HT1080 (cell line): Measurements from ENCODE around the gene SIN3A. TPM values are rescaled to one million over a fixed set of nuclear protein-coding genes. Genes with fewer than 3 reads are reported as not detected.
"Not testable (repeated sequence)": the region's sequence is repeated elsewhere in the genome, so short reads cannot be mapped to it uniquely, and the experiment has no call there.

Experiments used
- DNase-seq: peaks from one replicate; pipeline ENCODE4 v3.0.0-alpha.2; 2015; ENCODE audit warnings: low read depth
- total RNA-seq: library from RNA; depleted of rRNA; stranded (reverse); fragments of >200 nt; shearing (Covaris generic); gene quantifications from 2 replicates; pipeline ENCODE4 v1.2.3, GENCODE V29; 2014

SIN3A gene
- total RNA-seq, 1 experiment from 2014 or later, result 34.2 TPM

DNA sequence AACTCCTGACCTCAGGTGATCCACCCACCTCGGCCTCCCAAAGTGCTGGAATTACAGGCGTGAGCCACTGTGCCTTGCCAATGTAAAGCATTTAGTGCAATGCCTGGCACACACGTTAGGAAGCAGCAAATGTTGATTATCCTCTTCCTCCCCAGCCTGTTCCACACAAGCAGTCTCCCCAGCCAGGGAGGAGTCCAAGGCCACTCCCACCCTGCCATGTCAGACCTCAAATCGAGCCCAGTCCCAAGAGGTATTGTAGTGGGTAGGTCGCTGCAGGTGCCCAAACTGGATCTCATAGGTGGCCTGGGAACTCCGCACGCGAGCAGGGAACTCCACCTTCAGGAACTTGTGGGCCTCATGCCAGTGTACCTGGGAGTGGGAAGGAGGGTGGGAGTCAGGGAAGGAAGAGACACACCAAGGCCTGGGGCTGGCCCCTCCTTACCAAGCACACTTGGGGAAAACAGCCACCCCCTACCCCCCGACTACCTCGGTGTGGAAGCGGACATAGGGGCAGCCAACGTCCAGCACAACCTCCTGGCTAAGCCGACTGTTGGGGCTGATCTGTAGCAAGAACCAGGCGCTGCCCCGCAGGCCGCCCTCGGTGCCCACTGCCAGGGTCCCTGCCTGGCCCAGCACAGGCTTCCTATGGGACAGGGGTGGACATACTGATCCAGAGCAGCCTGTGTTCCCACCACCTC, 93.4 kb downstream of the SIN3A start:
- no peak for DNase-seq

GRCh38 chr15:75356517-75356916, 95.0 kb downstream of the SIN3A start:
- no peak for DNase-seq

DNA sequence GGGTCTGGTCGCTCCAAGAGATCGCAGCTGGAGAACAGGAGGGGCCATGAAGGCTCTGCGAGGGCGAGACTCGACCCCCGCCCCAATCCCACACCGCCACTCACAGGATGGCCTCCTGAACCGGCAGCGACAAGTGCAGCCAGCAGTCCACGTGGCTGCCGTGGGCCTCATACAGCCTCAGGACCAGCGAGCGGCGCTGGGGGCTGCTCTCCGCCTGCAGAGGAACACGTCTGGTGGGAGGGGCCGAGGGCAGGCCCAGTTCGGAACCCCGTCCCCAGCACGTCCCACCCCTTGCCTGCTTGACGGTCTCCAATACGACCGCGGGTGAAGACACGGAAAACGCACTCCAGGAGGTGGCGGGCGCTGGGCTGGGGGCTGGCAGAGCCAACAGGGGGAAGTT, 95.5 kb downstream of the SIN3A start:
- DNase-seq, result no peak

DNA sequence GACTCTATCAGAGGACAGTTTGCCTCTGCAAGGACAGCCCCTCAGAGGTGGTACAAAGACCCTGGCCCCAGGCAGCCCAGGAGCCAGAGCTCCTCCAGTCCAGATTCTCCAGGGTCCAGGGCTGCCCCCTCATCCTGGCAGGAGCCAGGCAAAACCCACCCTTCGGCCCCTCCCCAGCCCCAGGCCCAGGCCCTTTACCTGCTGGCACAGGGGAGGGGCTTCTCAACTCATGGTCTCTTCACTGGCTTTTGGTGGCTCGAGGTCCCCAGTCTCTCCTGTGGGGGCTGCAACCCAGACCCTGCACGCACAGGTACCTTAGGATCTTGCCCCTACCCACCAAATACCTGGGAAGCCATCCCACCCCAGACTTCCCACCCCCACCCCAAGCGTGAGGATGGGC, 96.1 kb downstream of the SIN3A start:
- no peak for DNase-seq

DNA sequence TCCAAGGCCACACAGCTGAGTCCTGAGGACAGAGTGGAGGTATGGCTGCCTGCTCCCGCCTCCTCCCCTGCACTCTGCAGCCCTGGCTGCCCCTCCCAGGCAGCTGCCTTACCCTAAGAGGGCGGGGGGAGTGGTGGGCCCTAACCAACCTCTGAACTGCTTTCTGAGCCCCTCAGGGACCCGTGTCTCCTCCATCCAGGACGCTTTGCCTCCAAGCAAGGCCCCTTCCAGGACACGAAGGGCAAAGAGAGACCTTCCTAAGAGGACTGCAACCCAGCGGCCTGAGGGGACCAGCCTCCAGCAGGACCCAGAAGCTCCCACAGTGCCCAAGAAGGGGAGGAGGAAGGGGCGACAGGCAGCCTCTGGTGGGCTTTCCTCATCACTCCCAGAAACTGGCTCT, 97.0 kb downstream of the SIN3A start:
- no peak for DNase-seq

GRCh38 chr15:75353604-75354003, 97.9 kb downstream of the SIN3A start:
- no peak for DNase-seq

GRCh38 chr15:75352186-75353080, 99.1 kb downstream of the SIN3A start:
- no peak for DNase-seq

DNA sequence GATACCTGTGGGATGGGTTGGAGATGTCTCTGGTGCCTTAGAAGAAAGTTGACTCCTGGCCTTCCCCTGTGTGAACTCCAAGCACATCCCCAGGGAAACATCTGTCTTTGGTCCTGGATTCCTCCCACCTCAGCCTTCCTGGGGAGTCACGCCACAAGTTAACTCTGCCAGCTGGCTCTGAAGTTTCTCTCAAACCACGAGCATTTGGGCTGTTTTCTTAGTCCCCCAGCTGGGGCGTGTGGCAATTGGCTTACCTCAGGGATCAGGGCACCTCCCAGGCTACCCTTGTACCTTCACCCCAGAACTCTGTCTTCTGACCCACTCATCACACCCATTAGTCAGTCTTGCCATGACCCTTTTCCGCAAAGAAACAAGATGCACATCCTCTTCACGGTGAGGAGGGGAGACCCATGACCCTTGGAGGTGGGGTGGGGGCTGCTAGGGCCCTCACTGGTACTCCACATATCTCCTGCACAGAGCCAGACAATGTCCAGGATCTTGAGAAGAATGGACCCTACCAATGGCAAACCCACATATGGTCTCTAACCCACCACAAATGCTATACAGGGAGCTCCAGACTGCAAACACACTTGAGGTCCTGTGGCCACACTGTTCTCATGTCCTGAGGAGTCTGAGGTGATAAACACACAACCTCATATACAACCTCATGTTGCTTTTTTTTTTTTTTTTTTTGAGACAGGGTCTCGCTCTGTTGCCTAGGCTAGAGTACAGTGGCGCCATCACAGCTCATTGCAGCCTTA, 100.7 kb downstream of the SIN3A start:
- no peak for DNase-seq

GRCh38 chr15:75349851-75350588, 101.5 kb downstream of the SIN3A start:
- peak; percentile 84 for DNase-seq

DNA sequence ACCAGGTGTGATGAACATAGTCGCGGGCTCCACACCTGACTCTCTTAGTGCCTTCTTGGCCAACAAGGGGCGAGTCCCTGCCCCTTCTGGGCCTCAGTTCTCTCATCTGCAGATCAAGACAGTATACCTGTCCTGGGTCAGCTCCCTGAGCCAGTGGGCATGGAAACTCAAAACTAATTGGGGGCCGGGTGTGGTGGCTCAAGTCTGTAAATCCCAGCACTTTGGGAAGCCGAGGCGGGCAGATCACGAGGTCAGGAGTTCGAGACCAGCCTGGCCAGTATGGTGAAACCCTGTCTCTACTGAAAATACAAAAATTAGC, 102.2 kb downstream of the SIN3A start:
- not testable (repeated sequence) for DNase-seq

GRCh38 chr15:75348562-75349350, 102.7 kb downstream of the SIN3A start:
- no peak for DNase-seq

DNA sequence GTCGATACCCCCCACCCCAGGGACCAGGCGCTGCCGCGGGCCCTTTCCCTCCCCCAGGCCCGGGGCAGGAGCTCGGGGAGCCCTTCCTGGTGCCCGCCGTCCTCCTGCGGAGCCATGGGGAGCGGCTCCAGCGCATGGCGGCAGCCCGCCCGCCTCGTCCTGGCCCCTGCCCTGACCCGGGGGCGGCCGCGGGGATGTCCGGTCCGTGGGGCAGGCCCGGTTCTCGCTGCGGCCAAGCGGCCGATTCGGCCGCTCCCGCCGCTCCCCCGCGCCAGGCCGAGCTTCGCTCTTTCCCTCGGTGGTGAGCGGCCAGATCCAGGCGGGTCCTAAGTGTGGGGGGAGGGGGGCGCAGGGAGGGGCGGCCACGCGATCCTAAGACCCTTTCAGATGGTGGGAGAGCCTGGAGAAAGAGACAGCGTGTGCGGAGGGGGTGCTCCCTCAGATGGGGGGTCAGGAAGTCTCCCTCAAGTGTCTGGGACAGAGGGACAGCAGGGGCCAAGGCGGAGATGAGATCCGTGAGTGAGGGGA, 103.4 kb downstream of the SIN3A start:
- no peak for DNase-seq

DNA sequence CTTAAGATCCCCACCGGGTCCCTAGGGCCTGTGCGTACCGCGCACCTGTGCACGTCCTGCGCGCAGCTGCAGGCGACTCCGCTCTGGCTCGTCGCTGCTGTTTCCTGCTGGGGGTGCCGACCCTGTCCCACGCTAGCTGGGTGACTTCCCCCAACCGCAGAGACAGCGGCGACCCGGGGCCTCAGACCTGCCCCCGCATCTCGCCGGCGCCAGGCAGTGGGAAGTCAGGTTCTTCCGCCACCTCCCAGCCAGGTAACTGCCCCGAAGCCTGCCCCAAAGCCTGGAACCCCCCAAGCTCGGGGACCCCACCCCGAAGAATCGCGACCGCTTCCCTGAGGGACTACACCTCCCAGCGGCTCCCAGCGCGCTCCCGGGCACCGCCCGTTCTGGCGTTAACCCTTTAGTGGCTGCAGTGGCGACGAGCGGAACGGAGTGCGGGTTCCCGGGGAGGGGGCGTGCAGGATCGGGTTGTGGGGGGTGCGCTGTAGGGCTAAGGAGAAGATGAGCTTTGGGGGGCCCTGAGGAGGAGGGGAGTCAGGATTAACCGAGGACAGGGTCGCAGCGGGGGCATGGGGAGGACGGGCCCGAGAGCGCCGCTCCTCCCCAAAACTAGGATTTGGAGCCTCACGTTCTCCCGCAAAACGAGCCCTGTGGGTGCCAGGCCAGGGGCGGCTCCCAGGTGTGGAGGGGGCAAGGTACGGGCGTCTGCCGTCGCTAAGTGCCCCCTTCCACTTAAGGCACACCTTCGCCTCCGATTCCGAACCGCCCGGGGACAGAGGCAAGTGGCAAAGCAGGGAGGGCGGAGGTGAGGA, 104.1 kb downstream of the SIN3A start:
- DNase-seq, result no peak

DNA sequence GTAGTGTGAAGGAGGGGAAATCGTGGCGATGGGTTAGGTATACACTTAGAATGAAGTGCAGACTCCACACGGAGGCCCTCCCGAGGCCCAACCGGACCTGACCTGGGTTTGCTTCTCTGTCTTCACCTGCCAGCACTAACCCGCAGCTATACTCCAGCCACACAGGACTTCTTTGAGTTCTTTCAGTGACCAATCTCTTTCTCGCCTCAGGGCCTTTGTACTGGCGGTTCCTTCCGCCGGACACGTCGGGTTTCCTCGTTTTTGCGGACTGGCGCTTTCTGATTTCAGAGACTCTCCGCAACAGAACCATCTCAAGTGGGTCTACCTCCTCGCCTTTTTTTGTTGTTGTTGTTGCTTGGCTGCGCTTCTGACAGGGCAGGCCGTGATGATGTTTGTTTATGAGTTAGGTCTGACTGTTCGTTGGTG, 104.7 kb downstream of the SIN3A start, which contains the start of gene NEIL1:
NEIL1 (plus strand) TSS at position 244 of the 426 bp plus-strand sequence. CDS start 1,867 bp downstream, outside the sequence.
- DNase-seq, result no peak

- DNase-seq, result not testable (repeated sequence)
Measured at GRCh38 chr15:75343953-75344352, 107.5 kb downstream of the SIN3A start.

DNA sequence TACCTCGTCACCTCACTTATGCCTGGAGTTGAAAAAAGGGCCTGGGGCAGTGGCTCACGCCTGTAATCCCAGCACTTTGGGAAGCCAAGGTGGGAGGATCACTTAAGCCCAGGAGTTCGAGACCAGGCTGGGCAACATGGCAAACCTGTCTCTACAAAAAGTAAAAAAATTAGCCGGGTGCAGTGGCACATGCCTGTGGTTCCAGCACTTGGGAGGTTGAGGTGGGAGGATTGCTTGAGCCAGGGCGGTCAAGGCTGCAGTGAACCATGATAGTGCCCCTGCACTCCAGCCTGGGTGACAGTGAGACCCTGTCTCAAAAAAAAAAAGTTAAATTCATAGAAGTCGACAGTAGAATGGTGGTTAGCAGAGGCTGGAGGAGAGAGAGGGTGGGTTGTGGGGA, 109.3 kb downstream of the SIN3A start:
- no peak for DNase-seq

DNA sequence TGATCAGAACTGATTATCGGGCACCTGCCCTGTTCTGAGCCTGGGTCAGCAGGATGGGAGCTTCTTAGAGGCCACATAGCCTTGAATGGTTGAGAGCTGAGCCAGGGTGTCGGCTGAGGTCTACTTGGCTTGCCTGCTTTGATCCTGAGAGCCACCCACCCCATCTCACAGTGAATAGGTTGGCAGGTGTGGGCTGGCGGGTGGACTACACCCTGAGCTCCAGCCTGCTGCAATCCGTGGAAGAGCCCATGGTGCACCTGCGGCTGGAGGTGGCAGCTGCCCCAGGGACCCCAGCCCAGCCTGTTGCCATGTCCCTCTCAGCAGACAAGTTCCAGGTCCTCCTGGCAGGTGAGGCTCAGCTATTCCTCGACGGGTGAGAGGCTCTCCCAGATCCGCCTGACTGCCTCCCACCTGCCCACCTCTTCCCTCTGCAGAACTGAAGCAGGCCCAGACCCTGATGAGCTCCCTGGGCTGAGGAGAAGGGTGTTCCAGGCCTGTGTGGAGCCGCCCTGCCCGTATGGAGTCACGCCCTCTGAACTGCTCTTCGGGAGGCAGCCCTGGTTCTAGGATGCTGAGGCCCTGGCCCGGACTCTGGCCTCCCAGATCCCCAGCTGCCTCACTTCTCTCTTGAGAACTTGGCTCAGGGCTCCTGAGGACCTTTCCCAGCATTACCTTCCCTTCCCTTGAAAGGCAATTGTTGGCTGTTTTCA, 111.8 kb downstream of the SIN3A start:
- no peak for DNase-seq

DNA sequence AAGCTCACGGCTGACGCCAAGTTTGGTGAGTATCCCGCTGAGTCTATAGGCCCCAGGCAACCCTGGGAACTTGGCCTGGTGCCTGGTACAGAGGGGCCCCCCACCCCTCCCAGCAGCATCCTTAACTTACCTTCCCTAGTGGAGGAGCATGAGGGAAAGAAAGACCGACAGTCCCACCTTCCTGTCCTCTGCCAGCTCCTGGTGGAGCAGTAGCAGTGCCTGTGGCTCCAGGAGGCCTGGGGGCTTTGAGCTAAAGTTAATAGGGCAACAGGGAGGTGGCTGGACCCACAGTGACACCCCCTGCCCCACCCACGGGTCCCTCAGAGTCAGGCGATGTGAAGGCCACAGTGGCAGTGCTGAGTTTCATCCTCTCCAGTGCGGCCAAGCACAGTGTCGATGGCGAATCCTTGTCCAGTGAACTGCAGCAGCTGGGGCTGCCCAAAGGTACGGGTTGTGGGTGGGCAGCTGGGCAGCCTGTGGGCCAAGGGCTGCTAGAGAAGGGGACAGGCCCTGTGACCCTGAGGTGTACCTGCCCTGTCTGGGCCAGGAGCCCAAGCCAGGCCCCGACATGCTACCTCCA, 112.7 kb downstream of the SIN3A start:
- no peak for DNase-seq
